Measurements from ENCODE around the gene SEC16A. TPM values are rescaled to one million over a fixed set of nuclear protein-coding genes. Genes with fewer than 3 reads are reported as not detected.

The SEC16A gene
- total RNA-seq, 5 donors from 2014 or later (not counting 1 experiment from before 2014, with no cell fraction given): 76.3 to 99.0 (median 92.4) TPM

DNA sequence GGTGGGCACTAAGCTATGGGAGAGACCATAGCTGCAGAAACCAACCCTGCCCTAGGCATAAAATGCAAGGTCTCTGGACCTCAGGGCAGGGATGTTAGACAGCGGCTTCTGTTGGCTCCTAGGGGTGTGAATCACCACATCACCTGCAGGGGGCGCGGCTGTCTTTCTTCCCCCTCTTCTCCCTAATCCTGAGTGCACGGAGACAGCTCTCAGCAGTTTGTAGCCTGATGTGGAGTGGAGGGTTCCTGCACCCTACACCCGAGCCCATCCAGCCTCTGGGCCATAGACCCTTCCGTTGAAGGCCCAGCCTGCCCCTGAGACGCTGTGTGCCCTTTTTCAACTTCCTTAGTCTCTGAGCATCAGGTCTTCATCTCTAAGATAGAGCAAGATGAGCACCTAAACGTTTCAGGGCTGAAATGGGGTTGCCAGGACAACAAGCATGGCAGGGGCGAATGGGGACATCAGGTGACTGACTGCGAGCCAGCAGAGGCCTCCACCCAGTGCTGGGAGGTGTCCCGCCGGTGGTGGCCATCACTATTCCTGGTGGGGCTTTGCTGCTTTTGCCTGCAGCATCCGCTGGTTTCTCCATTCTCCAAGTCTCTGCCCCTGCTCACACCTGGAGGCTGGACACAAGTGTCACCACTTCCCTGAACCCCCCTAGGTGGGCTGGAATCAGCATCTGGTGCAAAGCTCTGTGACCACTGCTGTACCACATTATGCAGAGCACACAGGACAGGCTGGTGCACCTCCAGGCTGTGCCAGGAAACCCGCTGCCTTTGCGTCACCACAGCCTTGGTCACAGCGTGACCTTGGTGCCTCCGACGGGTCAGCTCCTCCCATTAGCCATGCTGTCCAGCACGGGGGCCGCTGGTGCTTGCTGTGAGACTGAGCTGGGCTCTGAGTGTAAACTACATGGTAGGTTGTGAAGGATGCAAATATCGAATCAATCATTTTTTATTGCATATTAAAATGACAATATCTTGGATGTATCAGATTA, 2.5 kb upstream of the SEC16A start:
- CTCF ChIA-PET: interaction anchor here (0.6 to 2.2 kb wide), 5 partner anchors 48 to 203 kb away, joined by 3 to 5 read pairs (median 4); no protein-coding TSS in a partner anchor
- peaks cover 7 to 36% of the 10 kb centered on the region in 2 experiments for H3K4me1 ChIP-seq (ENCODE audit: control insufficient read depth in 1 of 2, extremely low read depth in 1 of 2, insufficient read depth in 2 of 2, low read length in 2 of 2)
- Mint-ChIP-seq H3K27me3 (no peaks in the 10 kb centered on the region), H3K4me1 (peaks cover 21 to 26% (median 23%) of the 10 kb centered on the region in 3 donors), H3K36me3 (no peaks in the 10 kb centered on the region), H3K9me3 (no peaks in the 10 kb centered on the region), H3K27ac (peak overlapping the region; percentile 36 to 52), H3K4me3 (peak overlapping the region; percentile 53 to 73 (median 67))
- POLR2A ChIA-PET: interaction anchor here (0.6 kb wide), 2 partner anchors 242 to 243 kb away, joined by 3 to 9 read pairs; no protein-coding TSS in a partner anchor
- 50% methylated on average over 10 of the region's 21 CpGs for WGBS (ENCODE audit: insufficient coverage)
- H3K27ac ChIP-seq (ENCODE audit: low read length): no peak overlapping the region
- ATAC-seq (replicated peaks in 1 of 4): no peak
- H3K9me3 ChIP-seq: no peaks in the 10 kb centered on the region
- H3K4me3 ChIP-seq (ENCODE audit: control insufficient read depth in 1 of 2, extremely low read depth in 1 of 2, low read length in 1 of 2): no peak overlapping the region
- no peaks in the 10 kb centered on the region for H3K36me3 ChIP-seq (ENCODE audit: control insufficient read depth in 2 of 2, extremely low read depth in 1 of 2, insufficient read depth in 1 of 2, low read length in 1 of 2)
- peak; percentile 55 to 90 (median 77) for DNase-seq
- H3K27me3 ChIP-seq (replicated peaks in 1 of 2; ENCODE audit: control insufficient read depth in 2 of 2, extremely low read depth in 1 of 2, insufficient read depth in 2 of 2, low read length in 1 of 2): peaks cover 0 to 11% of the 10 kb centered on the region in 2 experiments

GRCh38 chr9:136484153-136485048, 1.6 kb upstream of the SEC16A start:
- H3K9me3 ChIP-seq: no peaks in the 10 kb centered on the region
- H3K27ac ChIP-seq (ENCODE audit: low read length): peak overlapping the region; percentile 23
- CTCF ChIA-PET: interaction anchor here (1.1 to 2.2 kb wide), 3 partner anchors 55 to 147 kb away, joined by 4 to 6 read pairs (median 5); no protein-coding TSS in a partner anchor
- peaks cover 28 to 34% (median 31%) of the 10 kb centered on the region in 3 donors for H3K4me1 Mint-ChIP-seq
- H3K36me3 ChIP-seq (ENCODE audit: control insufficient read depth in 2 of 2, extremely low read depth in 1 of 2, insufficient read depth in 1 of 2, low read length in 1 of 2): peaks cover 0 to 4% of the 10 kb centered on the region in 2 donors
- WGBS (ENCODE audit: insufficient coverage): 44% methylated on average over 57 of the region's 59 CpGs
- H3K27ac Mint-ChIP-seq: peak overlapping the region; percentile 36 to 39
- ATAC-seq (replicated peaks in 1 of 4): no peak
- POLR2A ChIA-PET: interaction anchor here in 1 of 2 donors (0.6 kb wide), 1 partner anchor 243 kb away, joined by 9 read pairs; no protein-coding TSS in a partner anchor
- peak in 16 of 35 experiments; percentile 6 to 42 (median 16) for DNase-seq
- peaks cover 7 to 46% of the 10 kb centered on the region in 2 experiments for H3K4me1 ChIP-seq (ENCODE audit: control insufficient read depth in 1 of 2, extremely low read depth in 1 of 2, insufficient read depth in 2 of 2, low read length in 2 of 2)
- peaks cover 0 to 11% of the 10 kb centered on the region in 2 experiments for H3K27me3 ChIP-seq (replicated peaks in 1 of 2; ENCODE audit: control insufficient read depth in 2 of 2, extremely low read depth in 1 of 2, insufficient read depth in 2 of 2, low read length in 1 of 2)
- H3K9me3 Mint-ChIP-seq: no peaks in the 10 kb centered on the region
- H3K4me3 ChIP-seq (ENCODE audit: control insufficient read depth in 1 of 2, extremely low read depth in 1 of 2, low read length in 1 of 2): no peak overlapping the region
- no peaks in the 10 kb centered on the region for H3K27me3 Mint-ChIP-seq
- H3K36me3 Mint-ChIP-seq: peaks cover 3% of the 10 kb centered on the region
- H3K4me3 Mint-ChIP-seq: peak overlapping the region; percentile 53 to 73 (median 67)

- H3K27me3 Mint-ChIP-seq: no peaks in the 10 kb centered on the region
- POLR2A ChIA-PET: no interaction called here
- no peaks in the 10 kb centered on the region for H3K9me3 Mint-ChIP-seq
- H3K27ac ChIP-seq (ENCODE audit: low read length): peak overlapping the region; percentile 97
- under 1% methylated on average over 63 of the region's 63 CpGs for WGBS (ENCODE audit: insufficient coverage)
- H3K4me3 Mint-ChIP-seq: peak overlapping the region; percentile 78 to 97 (median 94)
- peak overlapping the region; percentile 49 to 64 for H3K4me3 ChIP-seq (ENCODE audit: control insufficient read depth in 1 of 2, extremely low read depth in 1 of 2, low read length in 1 of 2)
- H3K4me1 Mint-ChIP-seq: peaks cover 34 to 35% (median 34%) of the 10 kb centered on the region in 3 donors
- H3K9me3 ChIP-seq: no peaks in the 10 kb centered on the region
- peaks cover 7% of the 10 kb centered on the region for H3K36me3 Mint-ChIP-seq
- peaks cover 0 to 7% of the 10 kb centered on the region in 2 donors for H3K36me3 ChIP-seq (ENCODE audit: control insufficient read depth in 2 of 2, extremely low read depth in 1 of 2, insufficient read depth in 1 of 2, low read length in 1 of 2)
- H3K4me1 ChIP-seq (ENCODE audit: control insufficient read depth in 1 of 2, extremely low read depth in 1 of 2, insufficient read depth in 2 of 2, low read length in 2 of 2): peaks cover 7 to 44% of the 10 kb centered on the region in 2 experiments
- CTCF ChIA-PET: interaction anchor here in 1 of 2 donors (1.1 to 1.2 kb wide), 2 partner anchors 55 to 148 kb away, joined by 4 to 6 read pairs; no protein-coding TSS in a partner anchor
- DNase-seq (peak; percentile 85 to 99 (median 94)), ATAC-seq (replicated peaks in 1 of 4) (peak; percentile 65 to 70 (median 69))
- H3K27me3 ChIP-seq (replicated peaks in 1 of 2; ENCODE audit: control insufficient read depth in 2 of 2, extremely low read depth in 1 of 2, insufficient read depth in 2 of 2, low read length in 1 of 2): peaks cover 0 to 11% of the 10 kb centered on the region in 2 experiments
- peak overlapping the region; percentile 93 to 97 for H3K27ac Mint-ChIP-seq
Observed at GRCh38 chr9:136483589-136484152, 831 bp upstream of the SEC16A start.

DNA sequence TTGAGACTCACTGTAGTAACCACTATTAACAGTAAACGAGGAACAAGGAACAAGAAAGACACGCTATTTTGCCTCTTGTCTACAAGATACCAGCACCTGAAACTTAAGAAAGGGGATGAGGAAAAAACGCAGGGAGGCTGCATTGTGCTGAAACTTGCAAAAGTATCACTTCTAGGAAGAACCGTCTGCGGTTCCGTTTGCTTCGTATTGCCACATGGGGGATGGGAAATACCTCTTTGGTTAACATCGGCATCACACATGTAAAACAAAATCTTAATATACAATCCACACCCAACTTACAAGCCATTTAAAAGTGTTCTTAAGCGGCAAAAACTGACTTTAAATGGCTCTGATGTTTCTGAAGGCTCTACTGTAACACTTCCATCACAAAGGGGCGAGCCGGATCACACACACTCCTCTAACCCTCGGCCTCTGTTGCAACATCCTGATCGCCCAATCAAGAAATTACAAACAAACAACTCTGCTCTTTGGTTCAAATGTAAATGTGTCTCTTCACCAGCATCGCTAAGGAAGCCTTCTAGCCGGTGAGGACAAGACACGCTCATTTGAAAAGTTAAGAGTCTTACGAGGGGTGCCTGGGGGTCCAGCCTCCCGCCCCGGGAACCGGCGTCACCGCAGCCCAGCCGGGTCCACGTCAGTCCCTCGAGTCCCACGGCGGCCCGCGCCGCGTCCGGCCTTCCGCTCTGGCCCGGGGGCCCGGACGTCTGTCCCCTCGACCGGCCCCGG, 621 bp downstream of the SEC16A start:
- peaks cover 10% of the 10 kb centered on the region for H3K36me3 Mint-ChIP-seq
- ChIA-PET CTCF (no interaction called here), POLR2A (no interaction called here)
- Histone ChIP-seq H3K27me3 (replicated peaks in 1 of 2; ENCODE audit: control insufficient read depth in 2 of 2, extremely low read depth in 1 of 2, insufficient read depth in 2 of 2, low read length in 1 of 2) (no peaks in the 10 kb centered on the region), H3K4me3 (ENCODE audit: control insufficient read depth in 1 of 2, extremely low read depth in 1 of 2, low read length in 1 of 2) (peak overlapping the region; percentile 60 to 77), H3K4me1 (ENCODE audit: control insufficient read depth in 1 of 2, extremely low read depth in 1 of 2, insufficient read depth in 2 of 2, low read length in 2 of 2) (peaks cover 7 to 46% of the 10 kb centered on the region in 2 experiments), H3K9me3 (no peaks in the 10 kb centered on the region), H3K36me3 (ENCODE audit: control insufficient read depth in 2 of 2, extremely low read depth in 1 of 2, insufficient read depth in 1 of 2, low read length in 1 of 2) (peaks cover 0 to 20% of the 10 kb centered on the region in 2 donors), H3K27ac (ENCODE audit: low read length) (peak overlapping the region; percentile 86)
- H3K27me3 Mint-ChIP-seq: no peaks in the 10 kb centered on the region
- H3K4me1 Mint-ChIP-seq: peaks cover 44 to 47% (median 44%) of the 10 kb centered on the region in 3 donors
- no peak for ATAC-seq (replicated peaks in 1 of 4)
- peak overlapping the region; percentile 92 to 97 (median 94) for H3K4me3 Mint-ChIP-seq
- H3K9me3 Mint-ChIP-seq: no peaks in the 10 kb centered on the region
- under 1% methylated on average over 31 of the region's 39 CpGs for whole genome bisulfite sequencing (ENCODE audit: insufficient coverage)
- peak overlapping the region; percentile 90 to 92 for H3K27ac Mint-ChIP-seq
- peak in 16 of 35 experiments; percentile 11 to 62 (median 24) for DNase-seq

- peaks cover 3 to 26% of the 10 kb centered on the region in 2 donors for H3K36me3 ChIP-seq (ENCODE audit: control insufficient read depth in 2 of 2, extremely low read depth in 1 of 2, insufficient read depth in 1 of 2, low read length in 1 of 2)
- ChIA-PET POLR2A (interaction anchor here in 1 of 2 donors (0.7 kb wide), 1 partner anchor 57 kb away, joined by 11 read pairs; no protein-coding TSS in a partner anchor), CTCF (no interaction called here)
- no peaks in the 10 kb centered on the region for H3K9me3 ChIP-seq
- peak overlapping the region; percentile 87 to 97 (median 92) for H3K4me3 Mint-ChIP-seq
- peaks cover 14% of the 10 kb centered on the region for H3K36me3 Mint-ChIP-seq
- H3K27ac Mint-ChIP-seq: peak overlapping the region; percentile 90 to 92
- H3K27me3 ChIP-seq (replicated peaks in 1 of 2; ENCODE audit: control insufficient read depth in 2 of 2, extremely low read depth in 1 of 2, insufficient read depth in 2 of 2, low read length in 1 of 2): no peaks in the 10 kb centered on the region
- WGBS (ENCODE audit: insufficient coverage): 20% methylated on average over 1 of the region's 5 CpGs
- no peaks in the 10 kb centered on the region for H3K27me3 Mint-ChIP-seq
- peak overlapping the region; percentile 19 to 60 for H3K4me3 ChIP-seq (ENCODE audit: control insufficient read depth in 1 of 2, extremely low read depth in 1 of 2, low read length in 1 of 2)
- DNase-seq: peak in 2 of 35 experiments; percentile 15 to 31
- H3K27ac ChIP-seq (ENCODE audit: low read length): peak overlapping the region; percentile 86
- ATAC-seq (replicated peaks in 1 of 4): no peak
- no peaks in the 10 kb centered on the region for H3K9me3 Mint-ChIP-seq
- peaks cover 7 to 46% of the 10 kb centered on the region in 2 experiments for H3K4me1 ChIP-seq (ENCODE audit: control insufficient read depth in 1 of 2, extremely low read depth in 1 of 2, insufficient read depth in 2 of 2, low read length in 2 of 2)
- peaks cover 44 to 48% (median 44%) of the 10 kb centered on the region in 3 donors for H3K4me1 Mint-ChIP-seq
Observed at GRCh38 chr9:136481558-136481957, 1.3 kb downstream of the SEC16A start.
